SK-N-MC (cell line): ENCODE data around the gene DFFB.
A peak's percentile ranks its signal among the peaks of the same experiment; 100 is the strongest.

Experiments used
- DNase-seq: peaks from one replicate; pipeline ENCODE4 v3.0.0-alpha.2; 2011; ENCODE audit warnings: low read depth, low spot score
- H3K27ac ChIP-seq: fragments of 200-600 bp; sonication (generic); 2 replicates; pipeline ENCODE4 v1.5.1; 2016; ENCODE audit warnings: mixed run types
- H3K36me3 ChIP-seq: fragments of 200-600 bp; sonication (generic); 2 replicates; pipeline ENCODE4 v1.6.1; 2017; ENCODE audit warnings: antibody characterized with exemption, low read length, mixed read lengths; ENCODE audit not compliant: insufficient read depth
- H3K4me3 ChIP-seq: fragments of 200-600 bp; sonication (generic); 2 replicates; pipeline ENCODE4 v1.5.1; 2016
- H3K9ac ChIP-seq: fragments of 200-600 bp; sonication (generic); 2 replicates; pipeline ENCODE4 v1.8.0; 2017; ENCODE audit warnings: mixed run types, mixed read lengths; ENCODE audit not compliant: insufficient read length
- H3K9me3 ChIP-seq: fragments of 200-600 bp; sonication (generic); 2 replicates; pipeline ENCODE4 v1.6.1; 2017; ENCODE audit warnings: low read depth, mild to moderate bottlenecking, antibody characterized with exemption, low read length, moderate library complexity, mixed read lengths
- EZH2 ChIP-seq: fragments of 200-600 bp; sonication (generic); IDR thresholded peaks from one replicate; pipeline ENCODE4 v1.6.1; 2017; ENCODE audit warnings: antibody characterized with exemption
- FOXP2 ChIP-seq: optimal IDR thresholded peaks from 2 replicates; pipeline ENCODE3; 2011; ENCODE audit warnings: mild to moderate bottlenecking, moderate library complexity; ENCODE audit not compliant: insufficient read depth; ENCODE audit errors: extremely low read length, control extremely low read depth
- POLR2AphosphoS5 ChIP-seq: IDR thresholded peaks from 2 replicates; pipeline ENCODE4 v1.6.1; 2012; ENCODE audit warnings: mild to moderate bottlenecking, low read depth, low read length, borderline replicate concordance

DFFB gene

GRCh38 chr1:3900150-3900968, 43.1 kb downstream of the DFFB start, which contains the start of gene C1orf174:
Gene C1orf174 (minus strand): TSS chr1:3900272. CDS start chr1:3900186, 86 bp downstream.
- no peaks in the 10 kb centered on the region for H3K9me3 ChIP-seq
- H3K4me3 ChIP-seq, result peak within 1 kb of the TSS; percentile 83
- peak; percentile 96 for DNase-seq
- H3K27ac ChIP-seq, result peak within 1 kb of the TSS; percentile 98
- peak; percentile 89 for TF ChIP-seq POLR2AphosphoS5
- no peak for TF ChIP-seq FOXP2
- peaks cover 10% of the 10 kb centered on the region; the same call in 1 of the 2 replicates for H3K36me3 ChIP-seq
- peak within 1 kb of the TSS; percentile 81 for H3K9ac ChIP-seq

GRCh38 chr1:3900969-3901529, 43.8 kb downstream of the DFFB start:
- peaks cover 4% of the 10 kb centered on the region; the same call in 1 of the 2 replicates for H3K36me3 ChIP-seq

GRCh38 chr1:3902111-3902511, 44.8 kb downstream of the DFFB start:
- peak overlapping the region; percentile 54 for H3K27ac ChIP-seq
- TF ChIP-seq POLR2AphosphoS5, result no peak
- TF ChIP-seq EZH2, result no peak
- no peak for TF ChIP-seq FOXP2
- no peak for DNase-seq
- H3K36me3 ChIP-seq, result peaks cover 4% of the 10 kb centered on the region; the same call in 1 of the 2 replicates
- H3K9me3 ChIP-seq, result no peaks in the 10 kb centered on the region
- H3K9ac ChIP-seq, result no peak overlapping the region
- H3K4me3 ChIP-seq, result no peak overlapping the region

More at GRCh38 chr1:3900969-3901529, 43.8 kb downstream of the DFFB start:
- no peak for TF ChIP-seq FOXP2
- no peak for TF ChIP-seq POLR2AphosphoS5
- no peak for TF ChIP-seq EZH2
- Histone ChIP-seq H3K9ac (peak overlapping the region; percentile 81), H3K27ac (peak overlapping the region; percentile 98; the same call in 1 of the 2 replicates), H3K9me3 (no peaks in the 10 kb centered on the region), H3K4me3 (peak overlapping the region; percentile 83)
- no peak for DNase-seq

GRCh38 chr1:3902571-3903091, 45.4 kb downstream of the DFFB start:
- no peak for DNase-seq
- Histone ChIP-seq H3K36me3 (peaks cover 4% of the 10 kb centered on the region; the same call in 1 of the 2 replicates), H3K4me3 (no peak overlapping the region), H3K9ac (no peak overlapping the region), H3K9me3 (no peaks in the 10 kb centered on the region), H3K27ac (peak overlapping the region; percentile 54)
- TF ChIP-seq FOXP2 (no peak), EZH2 (no peak), POLR2AphosphoS5 (no peak)

DNA sequence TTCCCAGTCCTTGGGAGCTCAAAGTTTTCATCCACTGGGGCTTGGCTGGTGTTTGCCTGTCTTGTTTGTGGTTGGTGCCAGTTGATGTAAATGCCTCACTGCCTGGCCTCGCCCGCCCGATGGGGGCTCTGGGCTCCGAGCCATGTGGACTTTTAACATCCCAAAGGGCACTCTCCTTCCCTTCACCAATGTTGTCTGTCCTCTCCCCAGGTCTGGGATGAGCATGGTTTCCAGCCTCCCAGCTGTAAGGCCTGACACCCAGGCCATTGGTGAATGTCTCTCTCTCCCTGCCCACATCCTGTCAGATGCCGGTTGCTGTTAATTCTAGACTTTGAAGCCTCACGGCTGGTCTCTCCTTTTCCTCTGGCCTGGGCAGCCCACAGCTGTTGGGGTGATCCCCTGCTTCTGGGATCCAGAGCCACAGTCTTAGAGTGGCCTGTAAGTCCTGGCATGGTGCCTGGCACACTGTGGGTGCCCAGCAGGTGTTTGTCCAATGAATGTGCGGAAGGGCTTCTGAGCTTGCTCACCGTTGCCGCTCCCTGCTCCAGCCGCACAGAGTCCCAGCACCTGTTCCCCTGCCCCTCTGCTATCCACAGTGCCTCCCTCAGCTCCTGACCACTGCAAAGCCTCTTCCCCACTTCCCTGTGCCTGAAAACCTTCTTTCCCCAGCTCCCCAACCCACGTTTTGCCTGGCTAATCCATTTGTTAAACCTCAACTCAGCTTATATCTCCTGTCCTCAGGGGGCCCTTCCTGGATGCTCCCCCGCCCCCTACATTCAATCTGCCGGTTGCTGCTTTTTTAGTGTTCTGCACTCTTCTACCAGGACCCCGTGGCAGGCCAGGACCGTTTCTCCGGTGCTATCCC, 46.1 kb downstream of the DFFB start:
- no peak overlapping the region for H3K27ac ChIP-seq
- no peaks in the 10 kb centered on the region; the same call in 1 of the 2 replicates for H3K36me3 ChIP-seq
- no peak for DNase-seq
- TF ChIP-seq EZH2 (no peak), FOXP2 (no peak), POLR2AphosphoS5 (no peak)
- H3K4me3 ChIP-seq, result no peak overlapping the region
- H3K9me3 ChIP-seq, result no peaks in the 10 kb centered on the region
- no peak overlapping the region for H3K9ac ChIP-seq

GRCh38 chr1:3904006-3904842, 46.9 kb downstream of the DFFB start:
- Histone ChIP-seq H3K27ac (no peak overlapping the region), H3K4me3 (no peak overlapping the region), H3K9ac (no peak overlapping the region)

DNA sequence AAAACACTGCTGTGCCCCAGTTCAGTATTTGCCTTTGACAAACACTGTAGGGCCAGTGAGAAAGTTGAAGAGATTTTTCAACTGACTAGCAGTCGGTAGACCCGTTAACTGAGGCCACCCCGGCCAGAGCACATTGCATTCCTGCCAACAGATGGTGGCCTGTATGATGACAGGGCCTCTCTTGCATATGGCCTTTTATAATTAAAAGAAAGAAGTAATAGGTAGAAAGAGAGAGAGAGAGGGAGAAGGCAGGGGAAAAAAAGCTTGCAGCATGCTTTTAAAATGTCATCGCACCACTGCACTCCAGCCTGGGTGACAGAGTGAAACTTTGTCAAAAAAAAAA, 47.5 kb downstream of the DFFB start:
- no peaks in the 10 kb centered on the region for H3K9me3 ChIP-seq
- H3K27ac ChIP-seq, result no peak overlapping the region
- no peak overlapping the region for H3K9ac ChIP-seq
- DNase-seq, result no peak
- no peak overlapping the region for H3K4me3 ChIP-seq
- H3K36me3 ChIP-seq, result no peaks in the 10 kb centered on the region
- TF ChIP-seq EZH2, result no peak
- no peak for TF ChIP-seq FOXP2
- TF ChIP-seq POLR2AphosphoS5, result no peak

More at GRCh38 chr1:3904006-3904842, 46.9 kb downstream of the DFFB start:
- Histone ChIP-seq H3K9me3 (no peaks in the 10 kb centered on the region), H3K36me3 (no peaks in the 10 kb centered on the region)
- TF ChIP-seq FOXP2, result no peak
- no peak for TF ChIP-seq POLR2AphosphoS5
- no peak for TF ChIP-seq EZH2
- DNase-seq, result no peak
